GM20000 (cell line): ENCODE results near the gene ERBB4.

Experiments used
- DNase-seq: peaks from one replicate; pipeline ENCODE4 v3.0.0; 2012; ENCODE audit warnings: low spot score
- TF ChIP-seq, protein P1 (sequence below): IDR thresholded peaks from 2 replicates; pipeline ENCODE4 v1.5.1; 2012; ENCODE audit warnings: mild to moderate bottlenecking, control low read depth; ENCODE audit errors: extremely low read depth, missing control alignments

Gene ERBB4

DNA sequence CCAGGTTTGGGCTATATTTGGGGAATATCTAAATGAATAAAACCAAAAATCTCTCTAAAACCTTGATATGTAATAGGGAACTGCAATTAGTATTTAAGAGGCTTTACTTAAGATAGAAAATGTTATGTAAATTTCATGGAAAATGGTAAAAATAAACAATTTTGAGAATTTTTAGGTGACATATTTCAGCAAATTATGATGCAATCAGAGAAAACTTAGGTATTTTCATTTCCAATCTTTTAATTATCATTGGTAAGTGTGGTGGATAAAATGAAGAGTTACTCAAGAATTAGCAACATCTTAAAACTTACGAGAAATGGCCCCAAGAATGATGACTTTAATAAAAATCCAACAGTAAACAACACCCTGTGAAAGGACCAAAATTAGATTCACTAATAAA is 571.4 kb downstream of the ERBB4 start:
- no peak for DNase-seq
- TF ChIP-seq, protein P1, sequence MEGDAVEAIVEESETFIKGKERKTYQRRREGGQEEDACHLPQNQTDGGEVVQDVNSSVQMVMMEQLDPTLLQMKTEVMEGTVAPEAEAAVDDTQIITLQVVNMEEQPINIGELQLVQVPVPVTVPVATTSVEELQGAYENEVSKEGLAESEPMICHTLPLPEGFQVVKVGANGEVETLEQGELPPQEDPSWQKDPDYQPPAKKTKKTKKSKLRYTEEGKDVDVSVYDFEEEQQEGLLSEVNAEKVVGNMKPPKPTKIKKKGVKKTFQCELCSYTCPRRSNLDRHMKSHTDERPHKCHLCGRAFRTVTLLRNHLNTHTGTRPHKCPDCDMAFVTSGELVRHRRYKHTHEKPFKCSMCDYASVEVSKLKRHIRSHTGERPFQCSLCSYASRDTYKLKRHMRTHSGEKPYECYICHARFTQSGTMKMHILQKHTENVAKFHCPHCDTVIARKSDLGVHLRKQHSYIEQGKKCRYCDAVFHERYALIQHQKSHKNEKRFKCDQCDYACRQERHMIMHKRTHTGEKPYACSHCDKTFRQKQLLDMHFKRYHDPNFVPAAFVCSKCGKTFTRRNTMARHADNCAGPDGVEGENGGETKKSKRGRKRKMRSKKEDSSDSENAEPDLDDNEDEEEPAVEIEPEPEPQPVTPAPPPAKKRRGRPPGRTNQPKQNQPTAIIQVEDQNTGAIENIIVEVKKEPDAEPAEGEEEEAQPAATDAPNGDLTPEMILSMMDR = no peak

DNA sequence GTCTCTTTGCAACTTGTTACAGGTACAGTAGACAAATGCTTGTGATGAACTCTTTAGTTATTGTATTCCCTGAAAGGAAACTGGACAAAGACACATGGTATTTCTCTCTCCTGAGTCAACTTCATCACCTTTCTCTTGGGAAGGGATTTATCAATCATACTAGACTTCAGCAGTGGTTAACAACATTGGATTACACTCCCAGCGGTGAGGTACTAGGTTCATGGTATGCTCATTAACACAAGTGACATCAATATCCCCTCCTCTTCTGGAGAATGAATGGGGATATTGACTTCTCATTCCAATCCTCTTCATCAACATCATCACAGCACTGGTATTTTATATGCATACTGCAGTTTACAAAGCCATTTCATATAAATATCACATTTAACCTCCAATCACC is 574.6 kb downstream of the ERBB4 start:
- TF ChIP-seq, protein P1 = no peak
- DNase-seq = no peak

DNA sequence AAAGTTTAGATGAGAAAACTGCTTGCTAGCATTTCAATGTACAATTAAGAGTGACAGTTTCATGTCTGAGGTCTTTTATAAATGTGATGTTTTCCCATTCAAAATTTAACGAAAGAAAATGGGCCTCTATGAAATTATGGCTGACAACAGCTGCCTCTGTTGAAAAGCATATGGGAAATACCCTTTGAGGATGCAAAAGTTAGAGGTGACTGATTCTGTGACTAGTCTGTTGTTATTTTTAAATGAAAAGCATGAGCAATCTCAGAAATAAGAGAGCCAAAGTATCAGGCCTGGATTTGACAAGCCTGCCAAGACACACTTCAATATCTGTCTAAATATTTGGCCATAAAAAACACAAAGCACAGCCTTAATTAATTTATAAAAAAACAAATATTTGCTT is 580.8 kb downstream of the ERBB4 start:
- TF ChIP-seq, protein P1 = no peak
- DNase-seq = peak; percentile 35

DNA sequence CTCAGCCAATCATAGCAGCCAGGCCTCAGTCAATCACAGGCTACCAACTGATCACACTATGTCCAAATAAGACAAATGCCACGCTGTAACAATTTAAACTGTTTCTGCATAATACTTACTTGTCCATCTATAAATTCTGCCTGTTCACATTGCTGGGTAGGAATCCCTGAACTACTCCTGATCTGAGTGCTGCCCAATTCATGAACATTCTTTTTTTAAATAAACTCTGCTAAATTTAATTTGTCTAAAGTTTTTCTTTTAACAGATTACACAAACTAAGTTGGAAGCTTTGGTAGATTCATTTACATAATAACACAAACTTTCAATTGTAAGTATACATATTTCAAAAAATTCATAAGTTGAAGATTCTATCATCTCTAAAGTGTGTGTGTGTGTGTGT is 583.0 kb downstream of the ERBB4 start:
- TF ChIP-seq, protein P1 = no peak
- DNase-seq = no peak

DNA sequence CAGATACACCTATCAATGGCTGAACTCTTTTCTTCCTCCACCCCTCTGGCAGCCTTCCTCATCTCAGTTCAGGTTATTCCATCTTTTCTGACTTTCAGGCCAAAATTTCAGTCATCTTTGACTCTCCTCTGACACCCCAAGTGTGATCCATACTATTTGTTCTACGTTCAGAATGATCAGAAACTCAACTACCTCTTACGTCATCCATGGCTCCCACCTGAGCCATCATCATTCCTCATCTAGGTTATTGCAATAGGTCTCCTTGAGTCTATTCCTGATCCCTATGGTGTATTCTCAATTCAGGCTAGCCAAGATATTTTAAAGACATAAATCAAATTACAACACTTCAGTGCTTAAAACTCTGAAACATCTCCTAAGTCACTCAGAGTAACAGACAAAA is 589.7 kb downstream of the ERBB4 start:
- DNase-seq = no peak
- TF ChIP-seq, protein P1 = no peak

DNA sequence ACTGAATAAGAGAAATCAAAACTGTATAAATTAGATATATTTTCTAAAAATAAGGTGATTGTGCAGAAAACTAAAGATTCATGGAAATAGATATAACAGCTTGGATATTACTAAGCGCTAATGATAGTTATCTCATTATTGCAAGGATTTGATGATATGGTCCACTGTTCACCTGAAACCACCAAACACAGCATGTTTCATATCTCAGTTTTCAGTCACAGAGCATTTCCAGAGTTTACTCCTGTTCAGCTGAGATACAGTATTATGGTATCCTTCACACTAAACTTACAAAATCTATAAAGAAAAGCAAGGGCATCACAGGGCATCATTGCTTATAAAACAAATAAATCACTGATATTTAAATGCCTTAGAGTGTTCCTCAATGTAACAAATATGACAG is 591.6 kb downstream of the ERBB4 start:
- TF ChIP-seq, protein P1 = no peak
- DNase-seq = no peak

DNA sequence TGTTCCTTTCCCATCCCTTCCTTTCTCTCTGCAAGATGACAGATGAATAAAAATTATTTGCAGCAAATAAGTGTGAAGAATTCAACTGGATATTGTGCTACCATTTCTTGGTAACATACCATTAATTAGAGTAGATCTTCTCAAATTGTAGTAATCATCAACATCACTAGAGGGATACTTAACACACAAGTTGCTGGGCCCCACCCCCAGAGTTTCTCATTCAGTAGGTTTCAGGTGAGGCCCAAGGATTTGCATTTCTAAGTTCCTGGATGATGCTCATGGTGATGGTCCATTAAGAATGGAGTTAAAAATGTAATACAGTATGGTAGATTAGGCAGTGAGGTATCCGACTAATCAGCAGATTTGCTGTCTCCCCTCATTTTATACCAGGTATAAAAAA is 594.0 kb downstream of the ERBB4 start:
- DNase-seq = no peak
- TF ChIP-seq, protein P1 = no peak
